HepG2 (cell line): ENCODE measurements around the gene CFAP61. TPM values are rescaled to one million over a fixed set of nuclear protein-coding genes. Genes with fewer than 3 reads are reported as not detected.

Source experiments
- ATAC-seq: fragments of 200-7000 bp; cut with Tn5 transposase; 3 replicates; pipeline ENCODE4 v1.9.1; 2020; ENCODE audit warnings: mild to moderate bottlenecking, moderate library complexity
- BruUV-seq: library from RNA; stranded (reverse); fragments of 400-500 nt; replicated peaks from 2 replicates; lab custom pipeline; 2021; lab: Mats Ljungman, UMichigan
- CTCF ChIA-PET: fragments of 300-600 bp; formaldehyde crosslinking; extraction: SDS; loops from one replicate; lab custom pipeline; 2021; ENCODE audit warnings: low total read pairs, inconsistent platforms, low intra/inter-chr PET ratio; lab: Yijun Ruan, JAX
- POLR2A ChIA-PET: fragments of 350-600 bp; sonication (Branson Sonifier 250); formaldehyde crosslinking; loops from one replicate; lab custom pipeline; 2020; ENCODE audit warnings: antibody characterized with exemption, inconsistent platforms; lab: Yijun Ruan, JAX
- DNase-seq: peaks from one replicate; pipeline ENCODE4 v3.0.0-alpha.2; 2015; ENCODE audit warnings: low spot score
- FAIRE-seq: peaks from 3 replicates; lab custom pipeline; 2011; peaks lifted over from hg19 to GRCh38; lab: Jason Lieb, UNC
- H2AFZ ChIP-seq: one replicate; pipeline ENCODE4 v1.6.1; 2011; ENCODE audit warnings: low read length, inconsistent platforms
- H3K27ac ChIP-seq: fragments of 300-600 bp; 3 replicates; pipeline ENCODE4 v1.8.0; 2011; ENCODE audit warnings: mixed run types, mild to moderate bottlenecking, mixed read lengths, low read length, inconsistent platforms; ENCODE audit not compliant: insufficient read depth; ENCODE audit errors: extremely low read length
- H3K27me3 ChIP-seq, 2 experiments: fragments of 200-600 bp in 1 of 2; 2 replicates in 1 of 2; 3 replicates in 1 of 2; pipeline versions ENCODE4 v1.6.0 to v1.8.0; 2011; ENCODE audit warnings: low read length in 2 of 2, mild to moderate bottlenecking in 2 of 2, moderate library complexity in 2 of 2, inconsistent platforms in 1 of 2; ENCODE audit not compliant: insufficient read depth in 2 of 2, control insufficient read depth in 1 of 2
- H3K36me3 ChIP-seq, 2 experiments: fragments of 200-600 bp in 1 of 2; replicated peaks in 1 of 2; 2 replicates in 1 of 2; 3 replicates in 1 of 2; pipeline versions ENCODE4 v1.5.1 to v1.8.0; 2011; ENCODE audit warnings: low read length in 2 of 2, inconsistent platforms in 1 of 2; ENCODE audit not compliant: insufficient read depth in 2 of 2, control insufficient read depth in 1 of 2
- H3K4me1 ChIP-seq: 2 replicates; pipeline ENCODE4 v1.5.1; 2012; ENCODE audit warnings: low read length, inconsistent platforms; ENCODE audit not compliant: insufficient read depth
- H3K4me2 ChIP-seq: 2 replicates; pipeline ENCODE4 v1.6.0; 2011; ENCODE audit warnings: low read depth, low read length, inconsistent platforms
- H3K4me3 ChIP-seq, 3 experiments: fragments of 200-600 bp in 1 of 3; sonication (generic), shearing (Covaris generic) in 1 of 3; replicated peaks in 1 of 3; 2 replicates each; pipeline ENCODE4 v1.5.1; 2011 to 2016; ENCODE audit warnings: low read length in 3 of 3, inconsistent platforms in 2 of 3, low read depth in 2 of 3, mild to moderate bottlenecking in 2 of 3, control low read depth in 1 of 3, mixed read lengths in 1 of 3; ENCODE audit not compliant: insufficient read depth in 1 of 3
- H3K79me2 ChIP-seq: one replicate; pipeline ENCODE4 v1.6.1; 2011; ENCODE audit warnings: low read length, inconsistent platforms; ENCODE audit not compliant: insufficient read depth
- H3K9ac ChIP-seq: 2 replicates; pipeline ENCODE4 v1.6.0; 2011; ENCODE audit warnings: mild to moderate bottlenecking, low read depth, low read length, inconsistent platforms; ENCODE audit not compliant: insufficient read depth
- H3K9me3 ChIP-seq: 2 replicates; pipeline ENCODE4 v1.5.1; 2012; ENCODE audit warnings: mild to moderate bottlenecking, low read length
- H4K20me1 ChIP-seq: 2 replicates; pipeline ENCODE4 v1.6.0; 2011; ENCODE audit warnings: inconsistent platforms, mild to moderate bottlenecking, low read length, moderate library complexity; ENCODE audit not compliant: insufficient read depth
- CCDC6 ChIP-seq: sonication (generic); formaldehyde crosslinking; IDR thresholded peaks from 2 replicates; pipeline ENCODE4 v1.8.1; 2022; ENCODE audit warnings: mild to moderate bottlenecking, missing genetic modification reagents, moderate library complexity
- CEBPB ChIP-seq: IDR thresholded peaks from 2 replicates; pipeline ENCODE4 v1.6.1; 2011; ENCODE audit warnings: low read depth, low read length, improper control_type of control experiment, borderline replicate concordance
- CHCHD3 ChIP-seq: sonication (generic); formaldehyde crosslinking; IDR thresholded peaks from 2 replicates; pipeline ENCODE4 v1.8.0; 2022; ENCODE audit warnings: mild to moderate bottlenecking, missing genetic modification reagents, moderate library complexity
- NFKB2 ChIP-seq: sonication (generic); formaldehyde crosslinking; IDR thresholded peaks from 2 replicates; pipeline ENCODE4 v1.4.0; 2020; ENCODE audit warnings: missing genetic modification reagents, borderline replicate concordance
- NRL ChIP-seq: sonication (generic); formaldehyde crosslinking; IDR thresholded peaks from 2 replicates; pipeline ENCODE4 v1.5.0; 2020; ENCODE audit warnings: missing genetic modification reagents, mild to moderate bottlenecking, moderate library complexity, borderline replicate concordance
- RFX5 ChIP-seq: IDR thresholded peaks from 2 replicates; pipeline ENCODE4 v1.6.1; 2011; ENCODE audit warnings: low read depth, low read length, improper control_type of control experiment
- RFXAP ChIP-seq: sonication (generic); formaldehyde crosslinking; IDR thresholded peaks from 2 replicates; pipeline ENCODE4 v1.4.0; 2020; ENCODE audit warnings: missing genetic modification reagents, borderline replicate concordance
- TBX3 ChIP-seq: fragments of 450-650 bp; IDR thresholded peaks from 2 replicates; pipeline ENCODE4 v1.6.1; 2017; ENCODE audit warnings: antibody characterized with exemption, mild to moderate bottlenecking, inconsistent platforms, borderline replicate concordance
- ZBTB38 ChIP-seq: sonication (generic); formaldehyde crosslinking; IDR thresholded peaks from 2 replicates; pipeline ENCODE4 v1.5.1; 2020; ENCODE audit warnings: mild to moderate bottlenecking, missing genetic modification reagents
- ZBTB39 ChIP-seq: sonication (generic); formaldehyde crosslinking; IDR thresholded peaks from 2 replicates; pipeline ENCODE4 v1.5.0; 2020; ENCODE audit warnings: missing genetic modification reagents
- ZNF224 ChIP-seq: sonication (generic); formaldehyde crosslinking; IDR thresholded peaks from 2 replicates; pipeline ENCODE4 v1.5.0; 2020; ENCODE audit warnings: mild to moderate bottlenecking, missing genetic modification reagents
- ZNF468 ChIP-seq: sonication (generic); formaldehyde crosslinking; IDR thresholded peaks from 2 replicates; pipeline ENCODE4 v1.8.0; 2022; ENCODE audit warnings: mild to moderate bottlenecking, moderate library complexity, missing genetic modification reagents
- ZNF547 ChIP-seq: sonication (generic); formaldehyde crosslinking; IDR thresholded peaks from 2 replicates; pipeline ENCODE4 v1.5.1; 2020; ENCODE audit warnings: mild to moderate bottlenecking, missing genetic modification reagents
- ZNF557 ChIP-seq: sonication (generic); formaldehyde crosslinking; IDR thresholded peaks from 2 replicates; pipeline ENCODE4 v1.4.0; 2020; ENCODE audit warnings: missing genetic modification reagents
- ZNF577 ChIP-seq: sonication (generic); formaldehyde crosslinking; IDR thresholded peaks from 2 replicates; pipeline ENCODE4 v1.4.0; 2020; ENCODE audit warnings: mild to moderate bottlenecking, low read depth, missing genetic modification reagents, borderline replicate concordance
- ZNF879 ChIP-seq: sonication (generic); formaldehyde crosslinking; IDR thresholded peaks from 2 replicates; pipeline ENCODE4 v1.8.1; 2023; ENCODE audit warnings: missing genetic modification reagents
- WGBS: methylation state at CpG from one replicate; pipeline ENCODE4 v1.1.6; 2017; ENCODE audit warnings: low lambda C conversion rate; 5-methylcytosine and 5-hydroxymethylcytosine counted together
- in situ Hi-C: cut with HindIII; loops from 2 replicates; pipeline ENCODE4 v1.10.0; 2017; ENCODE audit warnings: low pct_unique_long_range_greater_than_20kb; ENCODE audit not compliant: extremely low pct_ligation_motif_present
- intact Hi-C: fragments of 100-400 bp; cut with micrococcal nuclease; formaldehyde crosslinking; loops from one replicate; pipeline ENCODE4 v1.10.0; 2022; ENCODE audit not compliant: unreplicated experiment
- polyA plus RNA-seq, 8 experiments: library from polyadenylated mRNA; depleted of rRNA in 3 of 8; stranded (reverse) in 7 of 8; unstranded in 1 of 8; fragments of >200 nt; fragmentation: Illumina TruSeq in 4 of 8; extraction: Trizol in 4 of 8; gene quantifications; 2 replicates each; pipeline versions ENCODE4 v1.2.1 to v1.2.3, GENCODE V29; 2011 to 2016; ENCODE audit warnings: low read depth in 4 of 8, missing spikeins in 1 of 8, mixed read lengths in 1 of 8; ENCODE audit not compliant: insufficient read depth in 1 of 8
- total RNA-seq, 5 experiments: library from RNA; depleted of rRNA; stranded (reverse); fragments of >200 nt; fragmentation: Illumina TruSeq; extraction: Trizol; gene quantifications; 2 replicates each; pipeline ENCODE4 v1.2.3, GENCODE V29; 2016; ENCODE audit warnings: low read depth in 1 of 5
- TF ChIP-seq, protein P1 (sequence below): sonication (generic); formaldehyde crosslinking; IDR thresholded peaks from 2 replicates; pipeline ENCODE4 v1.8.0; 2022; ENCODE audit warnings: missing genetic modification reagents, low read depth, mild to moderate bottlenecking, borderline replicate concordance

The CFAP61 gene
- total and polyA plus RNA-seq, 2 of the 13 experiments (the other 11 are each of a cell fraction or from before 2014, with no cell fraction given): 0.27 TPM; not detected in 1

GRCh38 chr20:20073801-20074371, 21.6 kb downstream of the CFAP61 start:
- Histone ChIP-seq H3K4me3 (no peak overlapping the region), H3K9me3 (no peaks in the 10 kb centered on the region), H3K9ac (no peak overlapping the region), H2AFZ (no peak overlapping the region), H3K27me3 (peaks cover 5 to 28% of the 10 kb centered on the region in 2 experiments), H3K4me1 (peaks cover 13% of the 10 kb centered on the region), H3K4me2 (no peak overlapping the region), H3K79me2 (no peaks in the 10 kb centered on the region), H3K27ac (no peak overlapping the region), H3K36me3 (no peaks in the 10 kb centered on the region), H4K20me1 (no peaks in the 10 kb centered on the region)
- in situ Hi-C loops: no loop called here
- ATAC-seq (no peak), FAIRE-seq (no peak), DNase-seq (no peak)
- ChIA-PET CTCF (no interaction called here), POLR2A (interaction anchor here (1.2 kb wide), 1 partner anchor 22 kb away, joined by 3 read pairs; the partner anchor contains the start of genes CFAP61 and CRNKL1)
- WGBS: 8% methylated on average over 15 of the region's 15 CpGs
- intact Hi-C loops: no loop called here
- peak; percentile 47 for TF ChIP-seq CEBPB
- TF ChIP-seq ZNF468 (CRISPR knock-in tag): no peak
- no TSS peak for BruUV-seq

- Histone ChIP-seq H3K36me3 (no peaks in the 10 kb centered on the region), H3K79me2 (no peaks in the 10 kb centered on the region), H3K9ac (no peak overlapping the region), H3K4me1 (peaks cover 17% of the 10 kb centered on the region), H3K4me2 (no peak overlapping the region), H3K4me3 (no peak overlapping the region), H3K27ac (no peak overlapping the region), H3K9me3 (no peaks in the 10 kb centered on the region), H4K20me1 (no peaks in the 10 kb centered on the region), H3K27me3 (peaks cover 5 to 33% of the 10 kb centered on the region in 2 experiments), H2AFZ (no peak overlapping the region)
- BruUV-seq: no TSS peak
- no peak for DNase-seq
- intact Hi-C loops: no loop called here
- ChIA-PET CTCF (no interaction called here), POLR2A (no interaction called here)
- FAIRE-seq: no peak
- WGBS: 7% methylated on average over 4 of the region's 4 CpGs
- in situ Hi-C loops: no loop called here
- TF ChIP-seq ZBTB39 (CRISPR knock-in tag): no peak
- no peak for TF ChIP-seq NRL (CRISPR knock-in tag)
- no peak for TF ChIP-seq ZNF557 (CRISPR knock-in tag)
- TF ChIP-seq ZNF879 (CRISPR knock-in tag): no peak
- no peak for TF ChIP-seq RFXAP (CRISPR knock-in tag)
- TF ChIP-seq NFKB2 (CRISPR knock-in tag): no peak
- no peak for TF ChIP-seq RFX5
- TF ChIP-seq TBX3: no peak
- TF ChIP-seq ZBTB38 (CRISPR knock-in tag): no peak
- TF ChIP-seq CHCHD3 (CRISPR knock-in tag): no peak
- TF ChIP-seq, protein P1, sequence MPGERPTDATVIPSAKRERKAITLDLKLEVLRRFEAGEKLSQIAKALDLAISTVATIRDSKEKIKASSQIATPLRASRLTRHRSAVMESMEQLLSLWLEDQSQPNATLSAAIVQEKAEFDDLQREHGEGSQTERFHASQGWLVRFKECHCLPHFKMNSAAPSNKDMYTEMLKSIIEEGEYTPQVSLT: no peak
- TF ChIP-seq ZNF547 (CRISPR knock-in tag): no peak
- TF ChIP-seq ZNF577 (CRISPR knock-in tag): no peak
- no peak for TF ChIP-seq ZNF224
- no peak for TF ChIP-seq CCDC6
- no peak for ATAC-seq
Measured at GRCh38 chr20:20075032-20075431, 22.7 kb downstream of the CFAP61 start.
